PC-3 (cell line): ENCODE data around the gene ZNF710. TPM values are rescaled to one million over a fixed set of nuclear protein-coding genes. Genes with fewer than 3 reads are reported as not detected.

Experiments used
- ATAC-seq: fragments of 200-7000 bp; cut with Tn5 transposase; 2 replicates; pipeline ENCODE4 v1.9.1; 2020; ENCODE audit warnings: mild to moderate bottlenecking, moderate library complexity
- BruUV-seq: library from RNA; stranded (reverse); fragments of 400-500 nt; replicated peaks from 2 replicates; lab custom pipeline; 2021; lab: Mats Ljungman, UMichigan
- CTCF ChIA-PET: fragments of 300-600 bp; sonication (Branson Sonifier 250); formaldehyde crosslinking; loops from one replicate; lab custom pipeline; 2022; ENCODE audit warnings: antibody characterized with exemption; lab: Charles Lee
- POLR2A ChIA-PET: fragments of 300-600 bp; sonication (Branson Sonifier 250); formaldehyde crosslinking; loops from one replicate; lab custom pipeline; 2022; ENCODE audit warnings: antibody characterized with exemption; ENCODE audit not compliant: unreplicated experiment; lab: Charles Lee
- DNase-seq: peaks from one replicate; pipeline ENCODE4 v3.0.0-alpha.2; 2015
- H2AFZ ChIP-seq: fragments of 300-600 bp; sonication (generic); 2 replicates; pipeline ENCODE4 v1.6.0; 2016; ENCODE audit warnings: antibody characterized with exemption, low read length
- H3F3A ChIP-seq: fragments of 300-600 bp; sonication (generic); one replicate; pipeline ENCODE4 v1.6.0; 2017; ENCODE audit warnings: antibody characterized with exemption, low read length, control low read depth, mild to moderate bottlenecking; ENCODE audit not compliant: unreplicated experiment
- H3K27ac ChIP-seq: fragments of 300-600 bp; sonication (generic); 2 replicates; pipeline ENCODE4 v1.5.1; 2016; ENCODE audit warnings: mild to moderate bottlenecking, low read length
- H3K27me3 ChIP-seq: fragments of 300-600 bp; sonication (generic); 2 replicates; pipeline ENCODE4 v1.6.1; 2016; ENCODE audit warnings: low read length, mixed read lengths
- H3K36me3 ChIP-seq: fragments of 300-600 bp; sonication (generic); 2 replicates; pipeline ENCODE4 v1.6.1; 2016; ENCODE audit warnings: low read depth, mixed run types, low read length, mixed read lengths
- H3K4me1 ChIP-seq: fragments of 300-600 bp; sonication (generic); 2 replicates; pipeline ENCODE4 v1.5.1; 2016; ENCODE audit warnings: low read length; ENCODE audit not compliant: insufficient read depth
- H3K4me2 ChIP-seq: fragments of 300-600 bp; sonication (generic); 2 replicates; pipeline ENCODE4 v1.6.0; 2016; ENCODE audit warnings: low read length
- H3K4me3 ChIP-seq: fragments of 300-600 bp; sonication (generic); 2 replicates; pipeline ENCODE4 v1.5.1; 2016; ENCODE audit warnings: mild to moderate bottlenecking, low read length, mixed read lengths
- H3K79me2 ChIP-seq: fragments of 300-600 bp; sonication (generic); 2 replicates; pipeline ENCODE4 v1.6.1; 2017; ENCODE audit warnings: low read length, mixed read lengths
- H3K9ac ChIP-seq: fragments of 300-600 bp; sonication (generic); 2 replicates; pipeline ENCODE4 v1.6.0; 2016; ENCODE audit warnings: mild to moderate bottlenecking, low read length
- H3K9me2 ChIP-seq: fragments of 300-600 bp; sonication (generic); replicated peaks from 2 replicates; pipeline ENCODE4 v1.6.1; 2016; ENCODE audit warnings: mixed run types, low read length, mixed read lengths
- H3K9me3 ChIP-seq: fragments of 300-600 bp; sonication (generic); 2 replicates; pipeline ENCODE4 v1.6.1; 2016; ENCODE audit warnings: low read length, mixed read lengths
- H4K20me1 ChIP-seq: fragments of 300-600 bp; sonication (generic); 2 replicates; pipeline ENCODE4 v1.6.1; 2016; ENCODE audit warnings: low read length, mixed read lengths
- EZH2 ChIP-seq: fragments of 300-600 bp; sonication (generic); IDR thresholded peaks from one replicate; pipeline ENCODE4 v1.6.1; 2017; ENCODE audit warnings: antibody characterized with exemption, mild to moderate bottlenecking, low read length; ENCODE audit not compliant: unreplicated experiment
- EZH2phosphoT487 ChIP-seq: fragments of 300-600 bp; sonication (generic); IDR thresholded peaks from 2 replicates; pipeline ENCODE4 v1.6.1; 2018; ENCODE audit warnings: mild to moderate bottlenecking, antibody characterized with exemption, low read length, borderline replicate concordance
- intact Hi-C: fragments of 100-400 bp; cut with micrococcal nuclease; formaldehyde crosslinking; loops from 2 replicates; pipeline ENCODE4 v1.9.0; 2023
- total RNA-seq: library from RNA; depleted of rRNA; stranded (reverse); fragments of >200 nt; gene quantifications from 2 replicates; pipeline ENCODE4 v1.2.3, GENCODE V29; 2014
- TF ChIP-seq, protein P1 (sequence below): fragments of 300-600 bp; sonication (generic); conservative IDR thresholded peaks from 2 replicates; pipeline ENCODE4 v1.5.1; 2017; ENCODE audit warnings: antibody characterized with exemption, low read depth, mild to moderate bottlenecking, low read length

The ZNF710 gene
- total RNA-seq, 1 experiment from 2014 or later: 12.9 TPM

GRCh38 chr15:90056529-90056928 lies 55.4 kb downstream of the ZNF710 start:
- Histone ChIP-seq H3K4me1 (no peaks in the 10 kb centered on the region), H3K27ac (no peak overlapping the region), H3K79me2 (no peaks in the 10 kb centered on the region), H3K9ac (no peak overlapping the region), H3F3A (no peaks in the 10 kb centered on the region), H3K36me3 (no peaks in the 10 kb centered on the region), H3K27me3 (no peaks in the 10 kb centered on the region), H4K20me1 (no peaks in the 10 kb centered on the region), H3K9me3 (no peaks in the 10 kb centered on the region), H3K9me2 (no peaks in the 10 kb centered on the region), H3K4me3 (no peak overlapping the region), H2AFZ (no peak overlapping the region), H3K4me2 (no peak overlapping the region)
- ChIA-PET POLR2A (no interaction called here), CTCF (no interaction called here)
- intact Hi-C loops: no loop called here
- no TSS peak for BruUV-seq
- no peak for ATAC-seq
- TF ChIP-seq EZH2 (no peak), EZH2phosphoT487 (no peak)
- TF ChIP-seq, protein P1, sequence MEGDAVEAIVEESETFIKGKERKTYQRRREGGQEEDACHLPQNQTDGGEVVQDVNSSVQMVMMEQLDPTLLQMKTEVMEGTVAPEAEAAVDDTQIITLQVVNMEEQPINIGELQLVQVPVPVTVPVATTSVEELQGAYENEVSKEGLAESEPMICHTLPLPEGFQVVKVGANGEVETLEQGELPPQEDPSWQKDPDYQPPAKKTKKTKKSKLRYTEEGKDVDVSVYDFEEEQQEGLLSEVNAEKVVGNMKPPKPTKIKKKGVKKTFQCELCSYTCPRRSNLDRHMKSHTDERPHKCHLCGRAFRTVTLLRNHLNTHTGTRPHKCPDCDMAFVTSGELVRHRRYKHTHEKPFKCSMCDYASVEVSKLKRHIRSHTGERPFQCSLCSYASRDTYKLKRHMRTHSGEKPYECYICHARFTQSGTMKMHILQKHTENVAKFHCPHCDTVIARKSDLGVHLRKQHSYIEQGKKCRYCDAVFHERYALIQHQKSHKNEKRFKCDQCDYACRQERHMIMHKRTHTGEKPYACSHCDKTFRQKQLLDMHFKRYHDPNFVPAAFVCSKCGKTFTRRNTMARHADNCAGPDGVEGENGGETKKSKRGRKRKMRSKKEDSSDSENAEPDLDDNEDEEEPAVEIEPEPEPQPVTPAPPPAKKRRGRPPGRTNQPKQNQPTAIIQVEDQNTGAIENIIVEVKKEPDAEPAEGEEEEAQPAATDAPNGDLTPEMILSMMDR: no peak
- DNase-seq: no peak

- H4K20me1 ChIP-seq: no peaks in the 10 kb centered on the region
- no peaks in the 10 kb centered on the region for H3K36me3 ChIP-seq
- POLR2A ChIA-PET: no interaction called here
- ATAC-seq (no peak), DNase-seq (no peak)
- H2AFZ ChIP-seq: no peak overlapping the region
- no peak overlapping the region for H3K9ac ChIP-seq
- H3K9me2 ChIP-seq: no peaks in the 10 kb centered on the region
- no peaks in the 10 kb centered on the region for H3K27me3 ChIP-seq
- intact Hi-C loops: no loop called here
- no TSS peak for BruUV-seq
- H3K27ac ChIP-seq: no peak overlapping the region
- no peaks in the 10 kb centered on the region for H3F3A ChIP-seq
- no peaks in the 10 kb centered on the region for H3K4me1 ChIP-seq
- H3K4me2 ChIP-seq: no peak overlapping the region
- H3K4me3 ChIP-seq: no peak overlapping the region
- TF ChIP-seq, protein P1: no peak
- TF ChIP-seq EZH2phosphoT487 (no peak), EZH2 (no peak)
- CTCF ChIA-PET: no interaction called here
- no peaks in the 10 kb centered on the region for H3K9me3 ChIP-seq
- H3K79me2 ChIP-seq: no peaks in the 10 kb centered on the region
Observed at GRCh38 chr15:90058308-90058707, 57.2 kb downstream of the ZNF710 start.

GRCh38 chr15:90058775-90059174 lies 57.7 kb downstream of the ZNF710 start:
- Histone ChIP-seq H3K9ac (no peak overlapping the region), H3K79me2 (no peaks in the 10 kb centered on the region), H3K27ac (no peak overlapping the region), H3K9me3 (no peaks in the 10 kb centered on the region), H3K4me3 (no peak overlapping the region), H3K4me2 (no peak overlapping the region), H3F3A (no peaks in the 10 kb centered on the region), H3K9me2 (no peaks in the 10 kb centered on the region), H3K36me3 (no peaks in the 10 kb centered on the region), H3K27me3 (no peaks in the 10 kb centered on the region), H4K20me1 (no peaks in the 10 kb centered on the region), H3K4me1 (no peaks in the 10 kb centered on the region), H2AFZ (no peak overlapping the region)
- TF ChIP-seq EZH2phosphoT487: no peak
- ATAC-seq: no peak
- POLR2A ChIA-PET: no interaction called here
- CTCF ChIA-PET: no interaction called here
- no TSS peak for BruUV-seq
- intact Hi-C loops: no loop called here
- DNase-seq: no peak
